WTC11 (cell line): ENCODE data around the gene DMXL2.

Experiments used
- ATF1 ChIP-seq: sonication (generic); formaldehyde crosslinking; IDR thresholded peaks from 2 replicates; pipeline ENCODE4 v1.8.1; 2023; ENCODE audit warnings: mild to moderate bottlenecking, moderate library complexity, missing genetic modification reagents
- ATF2 ChIP-seq: sonication (generic); formaldehyde crosslinking; IDR thresholded peaks from 2 replicates; pipeline ENCODE4 v1.8.1; 2022; ENCODE audit warnings: low read depth, missing genetic modification reagents, borderline replicate concordance
- CBFB ChIP-seq: sonication (generic); formaldehyde crosslinking; IDR thresholded peaks from 2 replicates; pipeline ENCODE4 v1.8.1; 2022; ENCODE audit warnings: mild to moderate bottlenecking, low read depth, missing genetic modification reagents
- CREM ChIP-seq: sonication (generic); formaldehyde crosslinking; IDR thresholded peaks from 2 replicates; pipeline ENCODE4 v1.8.1; 2022; ENCODE audit warnings: mild to moderate bottlenecking, missing genetic modification reagents, moderate library complexity
- CTCF ChIP-seq: fragments of 200-600 bp; IDR thresholded peaks from 2 replicates; pipeline ENCODE4 v1.8.0; 2022; ENCODE audit warnings: antibody characterized with exemption
- GABPB1 ChIP-seq: sonication (generic); formaldehyde crosslinking; IDR thresholded peaks from 2 replicates; pipeline ENCODE4 v1.8.1; 2023; ENCODE audit warnings: mild to moderate bottlenecking, missing genetic modification reagents
- MAX ChIP-seq: sonication (generic); formaldehyde crosslinking; IDR thresholded peaks from 2 replicates; pipeline ENCODE4 v1.8.0; 2022; ENCODE audit warnings: mild to moderate bottlenecking, missing genetic modification reagents
- MLX ChIP-seq: sonication (generic); formaldehyde crosslinking; IDR thresholded peaks from 2 replicates; pipeline ENCODE4 v1.8.1; 2023; ENCODE audit warnings: mild to moderate bottlenecking, missing genetic modification reagents, moderate library complexity
- STAT6 ChIP-seq: sonication (generic); formaldehyde crosslinking; conservative IDR thresholded peaks from 2 replicates; pipeline ENCODE4 v1.8.1; 2023; ENCODE audit warnings: mild to moderate bottlenecking, low read depth, missing genetic modification reagents, moderate library complexity
- TEAD4 ChIP-seq: sonication (generic); formaldehyde crosslinking; IDR thresholded peaks from 2 replicates; pipeline ENCODE4 v1.8.0; 2022; ENCODE audit warnings: mild to moderate bottlenecking, missing genetic modification reagents
- USF2 ChIP-seq: sonication (generic); formaldehyde crosslinking; IDR thresholded peaks from 2 replicates; pipeline ENCODE4 v1.8.1; 2023; ENCODE audit warnings: mild to moderate bottlenecking, missing genetic modification reagents, moderate library complexity
- ZBTB21 ChIP-seq: sonication (generic); formaldehyde crosslinking; IDR thresholded peaks from 2 replicates; pipeline ENCODE4 v1.8.1; 2023; ENCODE audit warnings: mild to moderate bottlenecking, missing genetic modification reagents, borderline replicate concordance
- ZNF317 ChIP-seq: sonication (generic); formaldehyde crosslinking; IDR thresholded peaks from 2 replicates; pipeline ENCODE4 v1.8.1; 2023; ENCODE audit warnings: low read depth, mild to moderate bottlenecking, moderate library complexity, missing genetic modification reagents, borderline replicate concordance
- ZNF396 ChIP-seq: fragments of 250-450 bp; sonication (Bioruptor Pico); IDR thresholded peaks from 2 replicates; pipeline ENCODE4 v1.8.0; 2021; ENCODE audit warnings: mild to moderate bottlenecking, moderate library complexity, borderline replicate concordance

- TF ChIP-seq ZBTB21 (CRISPR knock-in tag) (no peak), CTCF (no peak), ATF1 (no peak), CBFB (CRISPR knock-in tag) (no peak), MAX (CRISPR knock-in tag) (no peak), ZNF317 (CRISPR knock-in tag) (no peak), CREM (CRISPR knock-in tag) (no peak), GABPB1 (no peak), ZNF396 (CRISPR knock-in tag) (no peak), ATF2 (CRISPR knock-in tag) (no peak), MLX (CRISPR knock-in tag) (no peak), TEAD4 (CRISPR knock-in tag) (no peak), USF2 (CRISPR knock-in tag) (no peak), STAT6 (CRISPR knock-in tag) (no peak)
Observed at GRCh38 chr15:51443282-51443914, 179.2 kb downstream of the DMXL2 start.
